CD4-positive, CD25-positive, alpha-beta regulatory T cell (primary cell): ENCODE data around the gene MAGED4B. TPM values are rescaled to one million over a fixed set of nuclear protein-coding genes. Genes with fewer than 3 reads are reported as not detected.
"Not testable (repeated sequence)": the region's sequence is repeated elsewhere in the genome, so short reads cannot be mapped to it uniquely, and the experiment has no call there.

Source experiments
- ATAC-seq, 2 donors: fragments of 150-1000 bp; cut with Tn5 transposase; one replicate each; pipeline ENCODE4 v1.10.0; 2021; ENCODE audit warnings: low read depth in 2 of 2, moderate number of reproducible peaks in 2 of 2, moderate library complexity in 1 of 2
- DNase-seq, 3 donors: peaks; one replicate each; pipeline versions ENCODE4 v3.0.0 to v3.0.0-alpha.2; 2012 to 2022; ENCODE audit warnings: mixed read lengths in 1 of 3
- H3K27ac ChIP-seq: one replicate; pipeline ENCODE4 v1.7.0; 2013; ENCODE audit warnings: mild to moderate bottlenecking, low read length; ENCODE audit not compliant: insufficient read depth, poor library complexity, severe bottlenecking
- H3K27me3 ChIP-seq: one replicate; pipeline ENCODE4 v1.7.0; 2013; ENCODE audit warnings: low read length; ENCODE audit not compliant: control insufficient read depth, insufficient read depth
- H3K36me3 ChIP-seq: one replicate; pipeline ENCODE4 v1.7.0; 2013; ENCODE audit warnings: mild to moderate bottlenecking, low read length, moderate library complexity; ENCODE audit not compliant: control insufficient read depth, insufficient read depth
- H3K4me1 ChIP-seq: 2 replicates; pipeline ENCODE4 v1.7.0; 2013; ENCODE audit warnings: mild to moderate bottlenecking, low read length; ENCODE audit not compliant: insufficient read depth, control insufficient read depth, poor library complexity, severe bottlenecking
- H3K4me3 ChIP-seq: one replicate; pipeline ENCODE4 v1.7.0; 2013; ENCODE audit warnings: low read depth, mild to moderate bottlenecking, low read length, moderate library complexity
- H3K9me3 ChIP-seq, 2 experiments: 1 replicate in 1 of 2; 2 replicates in 1 of 2; pipeline ENCODE4 v1.7.0; 2013; ENCODE audit warnings: low read length in 2 of 2, mild to moderate bottlenecking in 1 of 2, moderate library complexity in 1 of 2; ENCODE audit not compliant: control insufficient read depth in 2 of 2
- H3K27ac Mint-ChIP-seq, 3 donors: one replicate each; pipeline ENCODE4 v1.8.0; 2020 to 2022; ENCODE audit warnings: mild to moderate bottlenecking in 3 of 3, mixed read lengths in 3 of 3, moderate library complexity in 2 of 3
- H3K27me3 Mint-ChIP-seq: one replicate; pipeline ENCODE4 v1.8.0; 2022; ENCODE audit warnings: mild to moderate bottlenecking, mixed read lengths
- H3K36me3 Mint-ChIP-seq: one replicate; pipeline ENCODE4 v1.8.0; 2020; ENCODE audit warnings: mixed read lengths
- H3K4me1 Mint-ChIP-seq, 4 donors: one replicate each; pipeline ENCODE4 v1.8.0; 2020 to 2022; ENCODE audit warnings: mixed read lengths in 4 of 4, mild to moderate bottlenecking in 1 of 4
- H3K4me3 Mint-ChIP-seq, 4 donors: one replicate each; pipeline ENCODE4 v1.8.0; 2020 to 2022; ENCODE audit warnings: mild to moderate bottlenecking in 4 of 4, mixed read lengths in 4 of 4, moderate library complexity in 3 of 4
- H3K9me3 Mint-ChIP-seq, 7 donors: one replicate each; pipeline ENCODE4 v1.8.0; 2020 to 2022; ENCODE audit warnings: mixed read lengths in 7 of 7, mild to moderate bottlenecking in 3 of 7, moderate library complexity in 2 of 7
- polyA plus RNA-seq, 4 donors: library from polyadenylated mRNA; unstranded; fragments of 300-500 nt; fragmentation: Illumina TruSeq; gene quantifications; one replicate each; pipeline ENCODE4 v1.2.3, GENCODE V29; 2021
- total RNA-seq: library from RNA; stranded (reverse); gene quantifications from one replicate; pipeline ENCODE4 v1.2.3, GENCODE V29; 2022

Gene MAGED4B
- 2.7 TPM for total RNA-seq
- 1 to 10 TPM in 3 of 4 donors, under 1 TPM in 1; 0.69 to 7.3 (median 5.0) TPM for polyA plus RNA-seq

- not testable (repeated sequence) for H3K27ac ChIP-seq, H3K36me3 Mint-ChIP-seq, H3K4me3 ChIP-seq, H3K4me1 ChIP-seq, H3K27ac Mint-ChIP-seq, H3K4me1 Mint-ChIP-seq, H3K4me3 Mint-ChIP-seq, H3K9me3 ChIP-seq, H3K9me3 Mint-ChIP-seq, ATAC-seq, H3K27me3 ChIP-seq, H3K36me3 ChIP-seq, DNase-seq, H3K27me3 Mint-ChIP-seq
These were observed at the start of gene MAGED4B for GRCh38 chrX:52068666-52069640. Gene MAGED4B (minus strand): TSS chrX:52069183. CDS start chrX:52068172, 1,011 bp downstream.

GRCh38 chrX:52118262-52118661 is 49.3 kb upstream of the MAGED4B start:
- H3K36me3 Mint-ChIP-seq = no peaks in the 10 kb centered on the region
- Histone ChIP-seq H3K4me1 (no peaks in the 10 kb centered on the region), H3K4me3 (no peak overlapping the region), H3K27me3 (no peaks in the 10 kb centered on the region), H3K36me3 (no peaks in the 10 kb centered on the region), H3K27ac (no peak overlapping the region), H3K9me3 (no peaks in the 10 kb centered on the region)
- DNase-seq = no peak
- H3K27ac Mint-ChIP-seq = no peak overlapping the region
- no peaks in the 10 kb centered on the region for H3K27me3 Mint-ChIP-seq
- H3K9me3 Mint-ChIP-seq = peaks cover 0 to 4% (median 1%) of the 10 kb centered on the region in 7 donors
- H3K4me1 Mint-ChIP-seq = no peaks in the 10 kb centered on the region
- H3K4me3 Mint-ChIP-seq = no peak overlapping the region
- no peak for ATAC-seq

GRCh38 chrX:52082578-52082977 is 13.6 kb upstream of the MAGED4B start:
- no peaks in the 10 kb centered on the region for H3K27me3 Mint-ChIP-seq
- no peak overlapping the region for H3K4me3 Mint-ChIP-seq
- Histone ChIP-seq H3K9me3 (no peaks in the 10 kb centered on the region), H3K27me3 (no peaks in the 10 kb centered on the region), H3K27ac (no peak overlapping the region), H3K4me3 (no peak overlapping the region), H3K36me3 (no peaks in the 10 kb centered on the region), H3K4me1 (no peaks in the 10 kb centered on the region)
- no peak overlapping the region for H3K27ac Mint-ChIP-seq
- no peak for ATAC-seq
- H3K36me3 Mint-ChIP-seq = no peaks in the 10 kb centered on the region
- no peak for DNase-seq
- peaks cover 0 to 2% (median 0%) of the 10 kb centered on the region in 7 donors for H3K9me3 Mint-ChIP-seq
- H3K4me1 Mint-ChIP-seq = peaks cover 0 to 9% (median under 1%) of the 10 kb centered on the region in 4 donors

GRCh38 chrX:52078131-52078530 is 9.1 kb upstream of the MAGED4B start:
- Mint-ChIP-seq H3K4me1 (peaks cover 0 to 9% (median 0%) of the 10 kb centered on the region in 4 donors), H3K36me3 (no peaks in the 10 kb centered on the region), H3K27me3 (no peaks in the 10 kb centered on the region), H3K27ac (peak overlapping the region in 1 of 3 donors; percentile 35), H3K9me3 (peaks cover 0 to 2% (median 0%) of the 10 kb centered on the region in 7 donors), H3K4me3 (no peak overlapping the region)
- Histone ChIP-seq H3K27ac (no peak overlapping the region), H3K9me3 (no peaks in the 10 kb centered on the region), H3K4me3 (no peak overlapping the region), H3K4me1 (no peaks in the 10 kb centered on the region), H3K27me3 (no peaks in the 10 kb centered on the region), H3K36me3 (no peaks in the 10 kb centered on the region)
- ATAC-seq (no peak), DNase-seq (no peak)

- H3K36me3 Mint-ChIP-seq, H3K27ac Mint-ChIP-seq, H3K4me3 ChIP-seq, H3K4me3 Mint-ChIP-seq, H3K4me1 ChIP-seq, H3K9me3 ChIP-seq, H3K27me3 Mint-ChIP-seq, H3K27ac ChIP-seq, H3K4me1 Mint-ChIP-seq, DNase-seq, H3K36me3 ChIP-seq, ATAC-seq, H3K9me3 Mint-ChIP-seq, H3K27me3 ChIP-seq: not testable (repeated sequence)
These were observed 26.7 kb downstream of the MAGED4B start for GRCh38 chrX:52042288-52042687.

GRCh38 chrX:52034211-52034610 is 34.8 kb downstream of the MAGED4B start:
- no peak overlapping the region for H3K27ac ChIP-seq
- H3K9me3 Mint-ChIP-seq = peaks cover 0 to 2% (median 0%) of the 10 kb centered on the region in 7 donors
- H3K36me3 ChIP-seq = no peaks in the 10 kb centered on the region
- H3K4me1 ChIP-seq = no peaks in the 10 kb centered on the region
- no peaks in the 10 kb centered on the region for H3K36me3 Mint-ChIP-seq
- H3K4me1 Mint-ChIP-seq = no peaks in the 10 kb centered on the region
- no peak overlapping the region for H3K4me3 ChIP-seq
- no peaks in the 10 kb centered on the region for H3K9me3 ChIP-seq
- H3K4me3 Mint-ChIP-seq = no peak overlapping the region
- no peak overlapping the region for H3K27ac Mint-ChIP-seq
- no peaks in the 10 kb centered on the region for H3K27me3 Mint-ChIP-seq
- no peaks in the 10 kb centered on the region for H3K27me3 ChIP-seq
- no peak for DNase-seq
- no peak for ATAC-seq

- Histone ChIP-seq H3K4me1 (no peaks in the 10 kb centered on the region), H3K4me3 (no peak overlapping the region), H3K27ac (no peak overlapping the region), H3K36me3 (no peaks in the 10 kb centered on the region), H3K9me3 (no peaks in the 10 kb centered on the region), H3K27me3 (no peaks in the 10 kb centered on the region)
- DNase-seq = no peak
- Mint-ChIP-seq H3K9me3 (peaks cover 0 to 5% (median 0%) of the 10 kb centered on the region in 7 donors), H3K4me3 (no peak overlapping the region), H3K4me1 (no peaks in the 10 kb centered on the region), H3K36me3 (no peaks in the 10 kb centered on the region), H3K27ac (no peak overlapping the region), H3K27me3 (no peaks in the 10 kb centered on the region)
- ATAC-seq = no peak
These were observed 37.6 kb downstream of the MAGED4B start for GRCh38 chrX:52031371-52031770.

GRCh38 chrX:52015794-52016193 is 53.2 kb downstream of the MAGED4B start:
- H3K4me3 ChIP-seq = no peak overlapping the region
- H3K36me3 Mint-ChIP-seq = no peaks in the 10 kb centered on the region
- H3K4me1 Mint-ChIP-seq = no peaks in the 10 kb centered on the region

More at GRCh38 chrX:52015794-52016193, 53.2 kb downstream of the MAGED4B start:
- Histone ChIP-seq H3K36me3 (no peaks in the 10 kb centered on the region), H3K27ac (no peak overlapping the region), H3K4me1 (no peaks in the 10 kb centered on the region), H3K27me3 (no peaks in the 10 kb centered on the region), H3K9me3 (no peaks in the 10 kb centered on the region)
- DNase-seq (no peak), ATAC-seq (no peak)
- Mint-ChIP-seq H3K27ac (no peak overlapping the region), H3K27me3 (no peaks in the 10 kb centered on the region), H3K4me3 (no peak overlapping the region), H3K9me3 (peaks cover 0 to 2% (median 0%) of the 10 kb centered on the region in 7 donors)
